Measurements from ENCODE around the gene CCDC141. TPM values are rescaled to one million over a fixed set of nuclear protein-coding genes. Genes with fewer than 3 reads are reported as not detected.

Gene CCDC141
- total RNA-seq, 2 donors from 2014 or later: 5.3 to 9.4 TPM

DNA sequence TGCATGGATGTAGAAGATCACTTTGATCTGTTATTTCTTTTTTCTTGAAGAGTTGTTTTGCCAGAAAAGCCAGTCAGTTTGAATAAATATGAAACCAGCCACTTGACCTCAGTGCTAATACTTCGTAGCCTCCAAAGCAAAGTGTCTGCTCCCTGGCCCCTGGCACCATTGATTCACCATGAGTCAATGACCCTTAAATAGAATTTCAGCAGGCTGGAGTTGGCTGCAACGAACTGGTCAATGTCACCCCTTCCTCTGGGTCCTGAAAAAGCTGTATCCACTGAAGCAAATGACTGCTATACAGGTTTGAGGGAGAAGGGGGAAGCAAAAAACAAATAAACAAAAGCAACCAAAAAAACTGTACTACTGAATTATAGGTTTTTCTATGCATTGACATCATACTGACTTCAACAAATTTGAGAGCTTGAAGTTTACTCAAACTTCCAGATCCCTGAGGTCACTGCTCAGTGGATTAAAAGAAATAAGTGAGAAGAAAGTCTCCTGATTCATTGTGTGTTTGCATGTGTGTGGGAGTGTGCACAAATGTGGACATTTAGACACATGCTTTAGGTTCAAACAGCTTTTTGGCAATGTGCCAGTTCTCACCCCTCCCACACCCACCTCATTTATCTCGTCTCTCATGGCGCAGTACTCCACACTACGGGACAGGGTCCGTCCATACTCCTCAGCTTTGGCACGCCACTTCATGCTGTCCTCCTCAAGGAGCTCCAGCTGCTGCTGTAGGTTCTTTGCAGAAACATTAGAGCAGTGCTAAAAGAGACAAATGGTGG is 184.6 kb downstream of the CCDC141 start:
- DNase-seq: no peak
- no peak for ATAC-seq (replicated peaks in 1 of 2)
- no peak overlapping the region for H3K27ac Mint-ChIP-seq
- H3K4me3 Mint-ChIP-seq: no peak overlapping the region
- no peaks in the 10 kb centered on the region for H3K36me3 Mint-ChIP-seq (ENCODE audit: insufficient read depth in 2 of 2)
- no peaks in the 10 kb centered on the region for H3K27me3 Mint-ChIP-seq (ENCODE audit: low read depth)
- no peaks in the 10 kb centered on the region for H3K9me3 Mint-ChIP-seq
- H3K4me1 Mint-ChIP-seq (ENCODE audit: low read depth): no peaks in the 10 kb centered on the region

DNA sequence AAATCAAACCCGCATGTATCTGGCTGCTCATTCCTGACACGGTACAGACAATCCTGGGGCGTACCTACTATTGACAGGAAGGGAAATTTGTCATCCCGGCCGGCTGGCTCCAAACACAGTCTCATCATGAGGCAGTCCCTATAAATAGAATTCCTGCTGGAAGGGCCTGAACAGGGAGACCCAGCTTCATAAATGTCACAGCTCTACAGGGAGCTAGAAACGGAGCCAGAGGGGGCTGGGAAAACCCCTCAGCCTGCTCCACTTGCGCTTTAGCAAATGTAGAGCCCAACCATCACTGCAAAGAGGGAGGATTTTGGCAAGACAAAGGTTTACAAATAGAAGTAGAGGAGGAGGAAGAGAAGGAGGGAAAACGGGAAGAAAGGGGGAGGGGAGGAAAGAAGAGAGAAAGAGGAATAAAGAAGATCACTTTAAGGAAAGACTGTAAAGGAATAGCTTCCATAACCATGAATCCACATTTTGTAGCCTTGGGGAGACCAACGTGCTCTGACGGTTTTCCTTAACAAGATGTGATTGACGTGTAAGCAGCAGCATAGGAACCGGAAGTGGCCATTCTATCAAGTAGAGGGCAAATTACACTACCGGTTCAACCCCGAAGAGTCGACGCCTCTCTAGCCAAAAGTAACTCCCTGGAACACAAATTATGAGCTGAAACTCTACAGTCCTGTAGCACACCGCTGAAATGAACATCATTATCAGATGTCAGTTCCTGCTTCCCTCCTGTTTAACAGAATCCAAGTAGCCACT is 185.9 kb downstream of the CCDC141 start:
- Mint-ChIP-seq H3K27me3 (ENCODE audit: low read depth) (no peaks in the 10 kb centered on the region), H3K4me1 (ENCODE audit: low read depth) (no peaks in the 10 kb centered on the region)
- no peak for ATAC-seq (replicated peaks in 1 of 2)

GRCh38 chr2:178863130-178863855 is 186.6 kb downstream of the CCDC141 start:
- Mint-ChIP-seq H3K36me3 (ENCODE audit: insufficient read depth in 2 of 2) (no peaks in the 10 kb centered on the region), H3K4me3 (no peak overlapping the region), H3K27ac (no peak overlapping the region), H3K9me3 (no peaks in the 10 kb centered on the region), H3K4me1 (ENCODE audit: low read depth) (no peaks in the 10 kb centered on the region), H3K27me3 (ENCODE audit: low read depth) (no peaks in the 10 kb centered on the region)
- DNase-seq (no peak), ATAC-seq (replicated peaks in 1 of 2) (no peak)

More for the DNA sequence above, 185.9 kb downstream of the CCDC141 start:
- H3K4me3 Mint-ChIP-seq: no peak overlapping the region
- no peak overlapping the region for H3K27ac Mint-ChIP-seq
- H3K9me3 Mint-ChIP-seq: no peaks in the 10 kb centered on the region
- no peak for DNase-seq
- no peaks in the 10 kb centered on the region for H3K36me3 Mint-ChIP-seq (ENCODE audit: insufficient read depth in 2 of 2)

GRCh38 chr2:178860551-178860950 is 189.4 kb downstream of the CCDC141 start:
- Mint-ChIP-seq H3K4me1 (ENCODE audit: low read depth) (no peaks in the 10 kb centered on the region), H3K4me3 (no peak overlapping the region), H3K27me3 (ENCODE audit: low read depth) (no peaks in the 10 kb centered on the region), H3K9me3 (no peaks in the 10 kb centered on the region), H3K27ac (no peak overlapping the region), H3K36me3 (ENCODE audit: insufficient read depth in 2 of 2) (no peaks in the 10 kb centered on the region)
- DNase-seq (no peak), ATAC-seq (replicated peaks in 1 of 2) (no peak)

- ATAC-seq (replicated peaks in 1 of 2): no peak
- Mint-ChIP-seq H3K4me1 (ENCODE audit: low read depth) (no peaks in the 10 kb centered on the region), H3K27me3 (ENCODE audit: low read depth) (no peaks in the 10 kb centered on the region), H3K9me3 (no peaks in the 10 kb centered on the region), H3K27ac (no peak overlapping the region), H3K4me3 (no peak overlapping the region), H3K36me3 (ENCODE audit: insufficient read depth in 2 of 2) (no peaks in the 10 kb centered on the region)
- DNase-seq: no peak
These were observed 190.2 kb downstream of the CCDC141 start for GRCh38 chr2:178859730-178860129.

- no peak for ATAC-seq (replicated peaks in 1 of 2)
- Mint-ChIP-seq H3K9me3 (no peaks in the 10 kb centered on the region), H3K27me3 (ENCODE audit: low read depth) (no peaks in the 10 kb centered on the region), H3K4me3 (no peak overlapping the region), H3K36me3 (ENCODE audit: insufficient read depth in 2 of 2) (no peaks in the 10 kb centered on the region), H3K4me1 (ENCODE audit: low read depth) (no peaks in the 10 kb centered on the region), H3K27ac (no peak overlapping the region)
- DNase-seq: no peak
These were observed 190.9 kb downstream of the CCDC141 start for GRCh38 chr2:178858896-178859625.

DNA sequence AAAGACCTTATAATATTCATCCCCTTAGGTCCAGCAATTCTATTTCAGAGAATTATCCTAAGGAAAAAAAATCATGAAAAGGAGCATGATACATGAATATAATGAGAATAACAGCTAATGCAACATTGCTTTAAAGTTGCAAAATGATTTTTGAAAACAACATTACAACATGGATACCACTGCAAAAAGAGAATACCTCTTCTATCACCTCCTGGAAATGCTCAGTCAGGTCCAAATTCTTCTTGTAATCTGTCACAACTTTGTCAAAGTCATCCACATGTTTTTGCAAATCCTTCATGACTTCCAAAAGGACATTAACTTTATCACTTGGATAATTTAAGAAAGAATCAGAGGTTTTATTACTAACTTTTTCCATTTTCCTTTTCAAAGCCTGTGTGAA is 194.8 kb downstream of the CCDC141 start:
- DNase-seq (no peak), ATAC-seq (replicated peaks in 1 of 2) (no peak)
- H3K4me3 Mint-ChIP-seq: no peak overlapping the region
- H3K27ac Mint-ChIP-seq: no peak overlapping the region
- H3K27me3 Mint-ChIP-seq (ENCODE audit: low read depth): no peaks in the 10 kb centered on the region
- no peaks in the 10 kb centered on the region for H3K36me3 Mint-ChIP-seq (ENCODE audit: insufficient read depth in 2 of 2)
- no peaks in the 10 kb centered on the region for H3K9me3 Mint-ChIP-seq
- no peaks in the 10 kb centered on the region for H3K4me1 Mint-ChIP-seq (ENCODE audit: low read depth)

GRCh38 chr2:178848335-178848734 is 201.6 kb downstream of the CCDC141 start:
- H3K27ac Mint-ChIP-seq: no peak overlapping the region
- no peaks in the 10 kb centered on the region for H3K27me3 Mint-ChIP-seq (ENCODE audit: low read depth)
- H3K4me1 Mint-ChIP-seq (ENCODE audit: low read depth): no peaks in the 10 kb centered on the region
- peaks cover 4 to 7% of the 10 kb centered on the region in 2 donors for H3K36me3 Mint-ChIP-seq (ENCODE audit: insufficient read depth in 2 of 2)
- H3K4me3 Mint-ChIP-seq: no peak overlapping the region
- DNase-seq: no peak
- ATAC-seq (replicated peaks in 1 of 2): no peak
- no peaks in the 10 kb centered on the region for H3K9me3 Mint-ChIP-seq

GRCh38 chr2:178846458-178846802 is 203.5 kb downstream of the CCDC141 start:
- H3K4me1 Mint-ChIP-seq (ENCODE audit: low read depth): no peaks in the 10 kb centered on the region
- no peak for DNase-seq
- H3K4me3 Mint-ChIP-seq: no peak overlapping the region
- H3K27ac Mint-ChIP-seq: no peak overlapping the region
- no peak for ATAC-seq (replicated peaks in 1 of 2)
- no peaks in the 10 kb centered on the region for H3K9me3 Mint-ChIP-seq
- H3K27me3 Mint-ChIP-seq (ENCODE audit: low read depth): no peaks in the 10 kb centered on the region
- H3K36me3 Mint-ChIP-seq (ENCODE audit: insufficient read depth in 2 of 2): peaks cover 4 to 7% of the 10 kb centered on the region in 2 donors

- ATAC-seq (replicated peaks in 1 of 2): no peak
- no peak overlapping the region for H3K4me3 Mint-ChIP-seq
- peaks cover 4 to 7% of the 10 kb centered on the region in 2 donors for H3K36me3 Mint-ChIP-seq (ENCODE audit: insufficient read depth in 2 of 2)
- DNase-seq: no peak
- no peaks in the 10 kb centered on the region for H3K27me3 Mint-ChIP-seq (ENCODE audit: low read depth)
- H3K27ac Mint-ChIP-seq: no peak overlapping the region
- H3K9me3 Mint-ChIP-seq: no peaks in the 10 kb centered on the region
- H3K4me1 Mint-ChIP-seq (ENCODE audit: low read depth): no peaks in the 10 kb centered on the region
These were observed 204.1 kb downstream of the CCDC141 start for GRCh38 chr2:178845566-178846457.

- H3K4me3 Mint-ChIP-seq: no peak overlapping the region
- H3K36me3 Mint-ChIP-seq (ENCODE audit: insufficient read depth in 2 of 2): peaks cover 4 to 7% of the 10 kb centered on the region in 2 donors
- H3K9me3 Mint-ChIP-seq: no peaks in the 10 kb centered on the region
- H3K27me3 Mint-ChIP-seq (ENCODE audit: low read depth): no peaks in the 10 kb centered on the region
- DNase-seq (no peak), ATAC-seq (replicated peaks in 1 of 2) (no peak)
- H3K4me1 Mint-ChIP-seq (ENCODE audit: low read depth): no peaks in the 10 kb centered on the region
- H3K27ac Mint-ChIP-seq: no peak overlapping the region
These were observed 205.2 kb downstream of the CCDC141 start for GRCh38 chr2:178844701-178845100.

GRCh38 chr2:178844269-178844668 is 205.7 kb downstream of the CCDC141 start:
- no peak overlapping the region for H3K4me3 Mint-ChIP-seq
- peaks cover 4 to 7% of the 10 kb centered on the region in 2 donors for H3K36me3 Mint-ChIP-seq (ENCODE audit: insufficient read depth in 2 of 2)
- no peaks in the 10 kb centered on the region for H3K9me3 Mint-ChIP-seq
- no peaks in the 10 kb centered on the region for H3K4me1 Mint-ChIP-seq (ENCODE audit: low read depth)
- DNase-seq (no peak), ATAC-seq (replicated peaks in 1 of 2) (no peak)
- no peaks in the 10 kb centered on the region for H3K27me3 Mint-ChIP-seq (ENCODE audit: low read depth)
- no peak overlapping the region for H3K27ac Mint-ChIP-seq
